Endothelial cell (in vitro differentiated cells): ENCODE results near the gene LMBR1L. TPM values are rescaled to one million over a fixed set of nuclear protein-coding genes. Genes with fewer than 3 reads are reported as not detected.

Experiments used
- DNase-seq: peaks from one replicate; pipeline ENCODE4 v3.0.0; 2021; ENCODE audit warnings: low spot score
- H3K27ac Mint-ChIP-seq: one replicate; pipeline ENCODE4 v1.8.0; 2021; ENCODE audit warnings: mixed read lengths, inconsistent platforms; ENCODE audit not compliant: unreplicated experiment
- H3K27me3 Mint-ChIP-seq: one replicate; pipeline ENCODE4 v1.8.0; 2021; ENCODE audit warnings: mild to moderate bottlenecking, moderate library complexity, mixed read lengths, inconsistent platforms; ENCODE audit not compliant: unreplicated experiment
- H3K36me3 Mint-ChIP-seq: one replicate; pipeline ENCODE4 v1.8.0; 2021; ENCODE audit warnings: mild to moderate bottlenecking, low read depth, mixed read lengths, inconsistent platforms; ENCODE audit not compliant: unreplicated experiment
- H3K4me1 Mint-ChIP-seq: one replicate; pipeline ENCODE4 v1.8.0; 2021; ENCODE audit warnings: mild to moderate bottlenecking, mixed read lengths, inconsistent platforms; ENCODE audit not compliant: unreplicated experiment
- H3K4me3 Mint-ChIP-seq: one replicate; pipeline ENCODE4 v1.8.0; 2021; ENCODE audit warnings: mild to moderate bottlenecking, mixed read lengths, inconsistent platforms; ENCODE audit not compliant: unreplicated experiment
- H3K9me3 Mint-ChIP-seq: one replicate; pipeline ENCODE4 v1.8.0; 2021; ENCODE audit warnings: mixed read lengths, inconsistent platforms; ENCODE audit not compliant: unreplicated experiment
- CTCF ChIP-seq: fragments of 200-600 bp; sonication (generic); IDR thresholded peaks from one replicate; pipeline ENCODE4 v1.5.0; 2021; ENCODE audit warnings: antibody characterized with exemption; ENCODE audit not compliant: unreplicated experiment
- long read RNA-seq: library from polyadenylated mRNA; unstranded; transcript quantifications from one replicate; pipeline ENCODE4 v2.0.0, GENCODE V29; 2020; ENCODE audit not compliant: unreplicated experiment
- total RNA-seq: library from RNA; stranded (reverse); fragmentation: NEBNext Ultra II Directional; extraction: Animal tissue kit (Norgen Biotek cat#: 25700); gene quantifications from one replicate; pipeline ENCODE4 v1.2.1, GENCODE V29; 2021; ENCODE audit not compliant: unreplicated experiment

LMBR1L gene
- 175 TPM for total RNA-seq
- long read RNA-seq, partial matches to known transcripts = 5 of 16 reads
- long read RNA-seq, other reads (novel, unspliced or antisense) = 9 of 16 reads

GRCh38 chr12:49110464-49111155 lies at the start of gene LMBR1L:
Gene LMBR1L, minus strand, starts transcription at chr12:49110847. Its CDS starts 292 bp downstream, at chr12:49110555.
- peak within 1 kb of the TSS; percentile 96 for H3K27ac Mint-ChIP-seq

GRCh38 chr12:49160399-49160798 lies 49.8 kb upstream of the LMBR1L start:
- H3K4me3 Mint-ChIP-seq = no peak overlapping the region
- H3K36me3 Mint-ChIP-seq = peaks cover 3% of the 10 kb centered on the region
- H3K27me3 Mint-ChIP-seq = no peaks in the 10 kb centered on the region
- no peaks in the 10 kb centered on the region for H3K4me1 Mint-ChIP-seq
- no peak for DNase-seq
- H3K9me3 Mint-ChIP-seq = no peaks in the 10 kb centered on the region
- no peak overlapping the region for H3K27ac Mint-ChIP-seq
- TF ChIP-seq CTCF = no peak

More at GRCh38 chr12:49110464-49111155, at the start of gene LMBR1L:
- Mint-ChIP-seq H3K9me3 (no peaks in the 10 kb centered on the region), H3K36me3 (peaks cover 4% of the 10 kb centered on the region), H3K27me3 (peaks cover 11% of the 10 kb centered on the region), H3K4me1 (peaks cover 36% of the 10 kb centered on the region), H3K4me3 (peak within 1 kb of the TSS; percentile 99)
- peak; percentile 37 for TF ChIP-seq CTCF
- DNase-seq = peak; percentile 88

- DNase-seq = no peak
- H3K4me1 Mint-ChIP-seq = no peaks in the 10 kb centered on the region
- H3K4me3 Mint-ChIP-seq = no peak overlapping the region
- no peaks in the 10 kb centered on the region for H3K27me3 Mint-ChIP-seq
- TF ChIP-seq CTCF = no peak
- H3K36me3 Mint-ChIP-seq = no peaks in the 10 kb centered on the region
- H3K9me3 Mint-ChIP-seq = no peaks in the 10 kb centered on the region
- no peak overlapping the region for H3K27ac Mint-ChIP-seq
Observed at GRCh38 chr12:49154221-49154620, 43.6 kb upstream of the LMBR1L start.

- no peaks in the 10 kb centered on the region for H3K27me3 Mint-ChIP-seq
- H3K36me3 Mint-ChIP-seq = no peaks in the 10 kb centered on the region
- no peaks in the 10 kb centered on the region for H3K9me3 Mint-ChIP-seq
- H3K27ac Mint-ChIP-seq = no peak overlapping the region
- H3K4me1 Mint-ChIP-seq = no peaks in the 10 kb centered on the region
- no peak for DNase-seq
- TF ChIP-seq CTCF = no peak
- H3K4me3 Mint-ChIP-seq = no peak overlapping the region
Observed at GRCh38 chr12:49147384-49147783, 36.7 kb upstream of the LMBR1L start.

DNA sequence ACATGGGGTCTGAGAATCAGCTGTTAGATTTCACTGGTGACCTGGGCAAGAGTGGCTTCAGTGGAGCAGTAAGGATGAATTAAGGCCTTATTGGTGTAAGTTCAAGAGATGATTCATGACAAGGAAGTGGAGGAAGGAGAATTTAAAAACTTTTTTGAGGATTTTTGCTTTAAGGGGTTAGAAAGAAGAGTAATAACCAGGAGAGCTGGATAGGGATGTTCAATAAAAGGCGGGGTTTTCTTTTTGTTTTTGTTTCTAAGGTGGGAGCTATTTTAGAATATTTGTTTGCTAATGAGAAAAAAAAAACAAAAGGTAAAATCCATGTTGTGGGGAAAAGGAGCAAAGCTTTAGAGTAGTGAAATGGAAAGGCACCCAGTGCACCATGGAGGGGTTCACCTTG lies 35.8 kb upstream of the LMBR1L start:
- H3K36me3 Mint-ChIP-seq = no peaks in the 10 kb centered on the region
- H3K9me3 Mint-ChIP-seq = no peaks in the 10 kb centered on the region
- no peak overlapping the region for H3K27ac Mint-ChIP-seq
- TF ChIP-seq CTCF = no peak
- DNase-seq = no peak
- H3K4me3 Mint-ChIP-seq = no peak overlapping the region
- H3K27me3 Mint-ChIP-seq = no peaks in the 10 kb centered on the region
- H3K4me1 Mint-ChIP-seq = no peaks in the 10 kb centered on the region
